GM10266 (cell line): Measurements from ENCODE around the gene SEMA6A.

Source experiments
- DNase-seq: peaks from one replicate; pipeline ENCODE4 v3.0.0; 2012; ENCODE audit errors: extremely low spot score
- TF ChIP-seq, protein P1 (sequence below): IDR thresholded peaks from 2 replicates; pipeline ENCODE4 v1.5.1; 2012; ENCODE audit warnings: mild to moderate bottlenecking, low read depth; ENCODE audit not compliant: control insufficient read depth, insufficient read depth; ENCODE audit errors: missing control alignments

SEMA6A gene

DNA sequence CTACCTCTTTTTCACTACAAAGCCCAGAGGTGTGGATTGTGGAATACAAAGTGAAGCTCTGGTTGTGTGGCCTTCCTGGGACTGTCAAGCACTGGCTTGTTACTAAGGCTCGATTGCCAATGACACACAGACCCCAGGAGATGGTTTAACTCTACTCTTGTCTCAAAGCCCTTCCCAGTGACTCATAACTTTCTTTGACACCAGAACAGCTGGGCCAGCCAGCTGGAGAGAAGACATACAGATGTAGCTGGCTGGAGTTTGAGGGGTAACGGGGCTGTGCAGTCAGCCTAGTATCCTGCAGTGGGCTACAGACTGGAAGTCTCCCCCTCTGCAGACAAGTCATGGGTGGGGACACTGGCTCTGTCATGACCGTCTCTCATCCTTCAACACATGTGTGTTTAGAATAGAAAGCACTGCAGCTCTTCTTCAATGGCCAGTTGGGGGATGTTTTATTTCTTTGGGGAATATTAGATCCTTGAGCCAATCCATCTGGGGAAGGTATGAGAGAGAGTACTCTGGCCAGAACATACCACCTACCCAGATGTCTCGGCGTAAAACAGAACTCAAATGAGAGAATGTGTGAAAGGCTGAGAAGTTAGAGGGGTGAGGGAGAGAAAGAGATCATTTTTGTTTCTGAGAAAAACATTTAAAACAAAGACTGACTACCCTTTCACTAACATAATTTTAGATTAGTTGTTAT is 53.3 kb downstream of the SEMA6A start:
- DNase-seq: no peak

GRCh38 chr5:116520771-116521170 is 53.9 kb downstream of the SEMA6A start:
- no peak for DNase-seq
- TF ChIP-seq, protein P1, sequence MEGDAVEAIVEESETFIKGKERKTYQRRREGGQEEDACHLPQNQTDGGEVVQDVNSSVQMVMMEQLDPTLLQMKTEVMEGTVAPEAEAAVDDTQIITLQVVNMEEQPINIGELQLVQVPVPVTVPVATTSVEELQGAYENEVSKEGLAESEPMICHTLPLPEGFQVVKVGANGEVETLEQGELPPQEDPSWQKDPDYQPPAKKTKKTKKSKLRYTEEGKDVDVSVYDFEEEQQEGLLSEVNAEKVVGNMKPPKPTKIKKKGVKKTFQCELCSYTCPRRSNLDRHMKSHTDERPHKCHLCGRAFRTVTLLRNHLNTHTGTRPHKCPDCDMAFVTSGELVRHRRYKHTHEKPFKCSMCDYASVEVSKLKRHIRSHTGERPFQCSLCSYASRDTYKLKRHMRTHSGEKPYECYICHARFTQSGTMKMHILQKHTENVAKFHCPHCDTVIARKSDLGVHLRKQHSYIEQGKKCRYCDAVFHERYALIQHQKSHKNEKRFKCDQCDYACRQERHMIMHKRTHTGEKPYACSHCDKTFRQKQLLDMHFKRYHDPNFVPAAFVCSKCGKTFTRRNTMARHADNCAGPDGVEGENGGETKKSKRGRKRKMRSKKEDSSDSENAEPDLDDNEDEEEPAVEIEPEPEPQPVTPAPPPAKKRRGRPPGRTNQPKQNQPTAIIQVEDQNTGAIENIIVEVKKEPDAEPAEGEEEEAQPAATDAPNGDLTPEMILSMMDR: no peak

More for the DNA sequence above, 53.3 kb downstream of the SEMA6A start:
- TF ChIP-seq, protein P1: no peak

- TF ChIP-seq, protein P1: no peak
- DNase-seq: no peak
These were observed 56.2 kb downstream of the SEMA6A start for GRCh38 chr5:116518423-116518822.

DNA sequence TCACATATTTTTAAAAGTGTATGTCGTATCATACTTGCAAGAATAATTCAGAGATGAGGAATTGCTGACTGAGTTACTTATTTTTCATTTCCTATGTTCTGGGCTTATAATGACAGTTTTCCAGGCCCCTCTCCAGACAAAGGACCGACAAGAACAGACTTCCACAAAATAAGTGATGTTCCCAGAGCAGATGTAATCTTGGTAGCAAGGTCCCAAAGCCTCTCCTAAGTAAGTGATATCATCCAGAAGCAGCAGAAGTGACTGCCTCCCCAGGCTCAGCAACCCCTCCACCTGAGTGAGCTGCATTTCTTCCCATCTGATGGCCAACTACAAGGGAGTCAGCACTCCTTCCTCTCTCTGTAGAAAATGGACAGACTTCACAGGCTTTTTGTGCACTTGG is 57.1 kb downstream of the SEMA6A start:
- TF ChIP-seq, protein P1: no peak
- no peak for DNase-seq

DNA sequence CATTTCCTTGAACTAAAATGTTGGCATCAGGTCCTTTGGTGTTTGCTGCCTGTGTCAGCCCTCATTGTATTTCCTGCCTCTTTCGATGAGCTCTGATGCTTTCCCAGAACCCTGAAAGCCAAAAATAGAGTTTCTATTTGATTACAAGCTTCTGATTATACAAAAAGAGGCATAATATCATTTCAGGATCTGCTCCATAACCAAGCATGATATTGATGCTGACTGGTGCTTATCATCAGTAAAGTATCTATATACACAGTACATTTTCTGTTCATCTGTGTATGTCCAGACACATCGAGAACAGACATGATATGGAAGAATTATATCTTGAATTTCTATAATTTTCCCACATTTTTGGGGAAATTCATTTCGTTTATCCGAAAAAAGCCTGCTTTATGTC is 58.6 kb downstream of the SEMA6A start:
- no peak for DNase-seq
- TF ChIP-seq, protein P1: no peak

- TF ChIP-seq, protein P1: no peak
- DNase-seq: no peak
These were observed 60.1 kb downstream of the SEMA6A start for GRCh38 chr5:116514421-116514970.

- DNase-seq: no peak
- TF ChIP-seq, protein P1: no peak
These were observed 64.1 kb downstream of the SEMA6A start for GRCh38 chr5:116510517-116510916.
